Left ventricle myocardium inferior (tissue), 1 donor: ENCODE results near the gene NPAS2. TPM values are rescaled to one million over a fixed set of nuclear protein-coding genes. Genes with fewer than 3 reads are reported as not detected.
A peak's percentile ranks its signal among the peaks of the same experiment; 100 is the strongest.

ENCODE experiments used
- DNase-seq: peaks from one replicate; pipeline ENCODE4 v3.0.0-alpha.2; 2020
- H3K27ac ChIP-seq: fragments of 200-600 bp; replicated peaks from 2 replicates; pipeline ENCODE4 v1.8.0; 2021
- H3K27me3 ChIP-seq: fragments of 200-600 bp; 2 replicates; pipeline ENCODE4 v1.8.0; 2021; ENCODE audit warnings: low read depth
- H3K36me3 ChIP-seq: fragments of 200-600 bp; 2 replicates; pipeline ENCODE4 v1.8.0; 2021
- H3K4me1 ChIP-seq: fragments of 200-600 bp; 2 replicates; pipeline ENCODE4 v1.8.0; 2021
- H3K4me3 ChIP-seq: fragments of 200-600 bp; 2 replicates; pipeline ENCODE4 v1.8.0; 2021; ENCODE audit warnings: mild to moderate bottlenecking, moderate library complexity
- H3K9me3 ChIP-seq: fragments of 200-600 bp; replicated peaks from 2 replicates; pipeline ENCODE4 v1.8.0; 2021
- intact Hi-C: fragments of 100-400 bp; cut with micrococcal nuclease; formaldehyde crosslinking; loops from one replicate; pipeline ENCODE4 v1.11.0; 2022
- total RNA-seq: library from RNA; stranded (reverse); fragmentation: NEBNext Ultra II Directional; extraction: Animal tissue kit (Norgen Biotek cat#: 25700); gene quantifications from one replicate; pipeline ENCODE4 v1.2.1, GENCODE V29; 2021
- TF ChIP-seq, protein P1 (sequence below): fragments of 200-600 bp; IDR thresholded peaks from 2 replicates; pipeline ENCODE4 v1.8.0; 2021; ENCODE audit warnings: antibody characterized with exemption, mild to moderate bottlenecking, borderline replicate concordance
- donor health status: DM: no; HTN: yes; CAD: no; lungs with severe emphysema.

NPAS2 gene
- total RNA-seq, 1 donor from 2014 or later = 51.0 TPM

GRCh38 chr2:100857915-100858314, 38.0 kb downstream of the NPAS2 start:
- intact Hi-C loops = no loop called here
- Histone ChIP-seq H3K9me3 (no peaks in the 10 kb centered on the region), H3K4me3 (no peak overlapping the region), H3K4me1 (peaks cover 70% of the 10 kb centered on the region), H3K27me3 (no peaks in the 10 kb centered on the region), H3K36me3 (no peaks in the 10 kb centered on the region), H3K27ac (peak overlapping the region; percentile 23)
- no peak for DNase-seq
- TF ChIP-seq, protein P1, sequence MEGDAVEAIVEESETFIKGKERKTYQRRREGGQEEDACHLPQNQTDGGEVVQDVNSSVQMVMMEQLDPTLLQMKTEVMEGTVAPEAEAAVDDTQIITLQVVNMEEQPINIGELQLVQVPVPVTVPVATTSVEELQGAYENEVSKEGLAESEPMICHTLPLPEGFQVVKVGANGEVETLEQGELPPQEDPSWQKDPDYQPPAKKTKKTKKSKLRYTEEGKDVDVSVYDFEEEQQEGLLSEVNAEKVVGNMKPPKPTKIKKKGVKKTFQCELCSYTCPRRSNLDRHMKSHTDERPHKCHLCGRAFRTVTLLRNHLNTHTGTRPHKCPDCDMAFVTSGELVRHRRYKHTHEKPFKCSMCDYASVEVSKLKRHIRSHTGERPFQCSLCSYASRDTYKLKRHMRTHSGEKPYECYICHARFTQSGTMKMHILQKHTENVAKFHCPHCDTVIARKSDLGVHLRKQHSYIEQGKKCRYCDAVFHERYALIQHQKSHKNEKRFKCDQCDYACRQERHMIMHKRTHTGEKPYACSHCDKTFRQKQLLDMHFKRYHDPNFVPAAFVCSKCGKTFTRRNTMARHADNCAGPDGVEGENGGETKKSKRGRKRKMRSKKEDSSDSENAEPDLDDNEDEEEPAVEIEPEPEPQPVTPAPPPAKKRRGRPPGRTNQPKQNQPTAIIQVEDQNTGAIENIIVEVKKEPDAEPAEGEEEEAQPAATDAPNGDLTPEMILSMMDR = no peak

GRCh38 chr2:100859902-100860301, 40.0 kb downstream of the NPAS2 start:
- H3K27me3 ChIP-seq = no peaks in the 10 kb centered on the region
- H3K9me3 ChIP-seq = no peaks in the 10 kb centered on the region
- H3K36me3 ChIP-seq = no peaks in the 10 kb centered on the region
- intact Hi-C loops = no loop called here
- no peak overlapping the region for H3K4me3 ChIP-seq
- DNase-seq = no peak
- peaks cover 54% of the 10 kb centered on the region for H3K4me1 ChIP-seq
- no peak overlapping the region for H3K27ac ChIP-seq
- TF ChIP-seq, protein P1 = no peak

DNA sequence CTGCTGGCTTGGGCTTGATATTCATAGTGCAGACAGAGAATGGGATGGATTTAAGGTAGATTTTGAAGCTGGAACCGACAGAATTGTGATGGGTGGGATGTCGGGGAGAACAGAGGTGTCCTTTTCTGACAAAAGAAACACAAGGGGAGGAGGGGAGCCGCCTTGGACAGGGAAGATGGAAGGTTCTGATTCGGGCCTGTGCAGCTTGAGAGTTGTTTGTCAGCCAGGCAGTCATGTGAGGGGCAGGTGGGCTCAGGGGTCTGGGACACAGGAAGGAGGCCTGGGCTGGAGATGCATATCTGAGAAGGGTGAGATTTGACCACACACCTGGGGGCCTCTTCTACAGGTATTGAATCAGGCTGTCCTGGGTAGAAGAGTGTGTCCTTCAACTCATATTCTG, 41.4 kb downstream of the NPAS2 start:
- DNase-seq = no peak
- Histone ChIP-seq H3K4me1 (peaks cover 56% of the 10 kb centered on the region), H3K9me3 (no peaks in the 10 kb centered on the region), H3K27me3 (no peaks in the 10 kb centered on the region), H3K27ac (no peak overlapping the region), H3K36me3 (no peaks in the 10 kb centered on the region), H3K4me3 (no peak overlapping the region)
- intact Hi-C loops = no loop called here
- TF ChIP-seq, protein P1 = no peak

- Histone ChIP-seq H3K36me3 (no peaks in the 10 kb centered on the region), H3K27ac (no peak overlapping the region), H3K4me1 (peaks cover 53% of the 10 kb centered on the region), H3K4me3 (no peak overlapping the region), H3K9me3 (peaks cover 5% of the 10 kb centered on the region), H3K27me3 (no peaks in the 10 kb centered on the region)
- TF ChIP-seq, protein P1 = no peak
- DNase-seq = no peak
- intact Hi-C loops = no loop called here
Measured at GRCh38 chr2:100862081-100862480, 42.1 kb downstream of the NPAS2 start.

DNA sequence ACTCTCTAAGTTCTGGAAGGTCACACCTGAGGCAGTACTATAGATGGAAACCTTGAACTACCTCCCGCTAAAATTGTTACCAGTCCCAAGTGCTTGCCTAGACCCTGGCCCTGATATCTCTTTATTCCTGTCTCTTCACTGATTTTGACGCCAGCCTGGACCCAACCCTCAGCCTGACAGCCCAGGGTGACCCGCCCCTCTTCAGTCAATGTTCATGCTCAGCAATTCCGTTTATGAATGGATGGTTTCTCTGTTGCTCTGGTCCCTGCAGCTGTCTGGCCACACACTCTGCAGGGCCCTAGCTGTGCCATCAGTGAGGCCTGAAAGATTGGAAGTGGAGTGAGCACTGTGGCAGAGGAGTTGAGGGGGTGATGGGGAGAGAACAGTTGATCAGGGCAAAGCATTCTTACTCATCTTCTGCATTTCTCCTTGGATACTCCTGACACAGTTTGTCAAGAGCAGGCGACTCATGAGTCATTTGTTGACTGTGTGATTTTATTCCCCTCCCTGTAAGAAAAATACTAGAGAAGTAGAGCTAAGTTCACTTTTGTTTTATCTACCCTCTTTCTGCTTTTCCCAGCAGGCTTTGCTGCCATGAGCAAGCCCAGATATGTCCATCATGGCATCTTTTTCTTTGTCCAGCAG, 46.0 kb downstream of the NPAS2 start:
- peaks cover 28% of the 10 kb centered on the region for H3K9me3 ChIP-seq
- peaks cover 36% of the 10 kb centered on the region for H3K4me1 ChIP-seq
- H3K27ac ChIP-seq = no peak overlapping the region
- TF ChIP-seq, protein P1 = no peak
- intact Hi-C loops = no loop called here
- no peaks in the 10 kb centered on the region for H3K27me3 ChIP-seq
- no peak overlapping the region for H3K4me3 ChIP-seq
- H3K36me3 ChIP-seq = no peaks in the 10 kb centered on the region
- DNase-seq = no peak

DNA sequence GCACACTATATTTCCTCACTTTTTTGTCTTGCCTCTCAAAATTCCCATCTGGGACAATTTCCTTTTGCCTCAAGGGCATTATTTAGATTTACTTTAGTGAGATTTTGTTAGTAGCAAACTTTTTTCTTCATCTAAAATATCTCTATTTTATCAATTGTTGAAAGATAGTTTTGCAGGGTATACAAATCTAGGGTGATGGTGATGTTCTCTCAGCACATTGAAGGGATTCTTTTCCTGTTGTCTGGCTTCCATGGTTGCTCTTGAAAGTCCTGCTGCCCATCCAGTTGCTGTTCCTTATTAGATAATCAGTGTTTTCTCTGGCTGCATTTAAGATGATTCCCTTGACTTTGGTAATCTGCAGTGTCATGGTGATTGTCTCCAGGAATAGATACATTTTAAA, 48.1 kb downstream of the NPAS2 start:
- DNase-seq = no peak
- intact Hi-C loops = no loop called here
- H3K4me1 ChIP-seq = peaks cover 16% of the 10 kb centered on the region
- no peaks in the 10 kb centered on the region for H3K27me3 ChIP-seq
- H3K27ac ChIP-seq = no peak overlapping the region
- no peak overlapping the region for H3K4me3 ChIP-seq
- H3K9me3 ChIP-seq = peaks cover 28% of the 10 kb centered on the region
- no peaks in the 10 kb centered on the region for H3K36me3 ChIP-seq
- TF ChIP-seq, protein P1 = no peak
